H1 (cell line): Measurements from ENCODE around the gene GLRX5. TPM values are rescaled to one million over a fixed set of nuclear protein-coding genes. Genes with fewer than 3 reads are reported as not detected.

Experiments
- CTCF ChIA-PET: fragments of 300-600 bp; sonication (Branson Sonifier 250); formaldehyde crosslinking; loops from one replicate; lab custom pipeline; 2021; ENCODE audit not compliant: partially characterized antibody; lab: Charles Lee
- POLR2A ChIA-PET: fragments of 300-600 bp; sonication (Branson Sonifier 250); formaldehyde crosslinking; loops from one replicate; lab custom pipeline; 2021; ENCODE audit warnings: inconsistent platforms; ENCODE audit not compliant: partially characterized antibody; lab: Charles Lee
- DNase-seq, 2 experiments: peaks; one replicate each; pipeline versions ENCODE4 v3.0.0 to v3.0.0-alpha.2; 2010 to 2022; ENCODE audit warnings: low spot score in 2 of 2, low read depth in 1 of 2, mixed read lengths in 1 of 2
- FAIRE-seq: peaks from 2 replicates; lab custom pipeline; 2011; peaks lifted over from hg19 to GRCh38; lab: Jason Lieb, UNC
- H2AFZ ChIP-seq: 2 replicates; pipeline ENCODE4 v1.8.1; 2012; ENCODE audit warnings: low read length, inconsistent platforms
- H2AK5ac ChIP-seq: 2 replicates; pipeline ENCODE4 v1.6.1; 2013; ENCODE audit warnings: low read depth, low read length
- H2BK120ac ChIP-seq: replicated peaks from 2 replicates; pipeline ENCODE3; 2013; ENCODE audit warnings: low read depth, low read length, inconsistent platforms
- H2BK12ac ChIP-seq: 2 replicates; pipeline ENCODE4 v1.6.1; 2013; ENCODE audit warnings: low read depth, low read length
- H2BK15ac ChIP-seq: 2 replicates; pipeline ENCODE4 v1.6.1; 2013; ENCODE audit warnings: low read length
- H2BK20ac ChIP-seq: 2 replicates; pipeline ENCODE4 v1.6.1; 2013; ENCODE audit warnings: low read length
- H2BK5ac ChIP-seq: 2 replicates; pipeline ENCODE4 v1.6.1; 2013; ENCODE audit warnings: low read depth, low read length
- H3K14ac ChIP-seq: 2 replicates; pipeline ENCODE4 v1.6.1; 2013; ENCODE audit warnings: inconsistent platforms; ENCODE audit not compliant: insufficient read length
- H3K18ac ChIP-seq: 2 replicates; pipeline ENCODE4 v1.6.1; 2013; ENCODE audit warnings: low read length; ENCODE audit errors: extremely low read depth
- H3K23ac ChIP-seq: 2 replicates; pipeline ENCODE4 v1.6.1; 2013; ENCODE audit warnings: inconsistent platforms; ENCODE audit not compliant: insufficient read length
- H3K23me2 ChIP-seq: 2 replicates; pipeline ENCODE4 v1.6.1; 2013; ENCODE audit warnings: low read depth, low read length
- H3K27ac ChIP-seq: 2 replicates; pipeline ENCODE4 v1.6.1; 2011; ENCODE audit warnings: low read depth, low read length, inconsistent platforms
- H3K27me3 ChIP-seq, 4 experiments: replicated peaks in 1 of 4; 1 replicate in 1 of 4; 2 replicates in 3 of 4; pipeline versions ENCODE4 v1.6.1 to v1.8.1; 2011 to 2013; ENCODE audit warnings: low read length in 3 of 4, mild to moderate bottlenecking in 3 of 4, inconsistent platforms in 2 of 4, mixed read lengths in 2 of 4, moderate library complexity in 1 of 4; ENCODE audit not compliant: control insufficient read depth in 3 of 4, insufficient read depth in 3 of 4; ENCODE audit errors: extremely low read depth in 1 of 4
- H3K36me3 ChIP-seq, 4 experiments: 2 replicates each; pipeline versions ENCODE4 v1.6.1 to v1.8.1; 2011 to 2013; ENCODE audit warnings: mild to moderate bottlenecking in 4 of 4, low read length in 3 of 4, moderate library complexity in 2 of 4, control low read depth in 1 of 4, inconsistent platforms in 1 of 4; ENCODE audit not compliant: insufficient read depth in 4 of 4, control insufficient read depth in 2 of 4
- H3K4ac ChIP-seq: replicated peaks from 2 replicates; pipeline ENCODE3; 2013; ENCODE audit warnings: low read length, low read depth, mixed read lengths, inconsistent platforms; ENCODE audit not compliant: insufficient read length
- H3K4me1 ChIP-seq, 4 experiments: replicated peaks in 1 of 4; 1 replicate in 1 of 4; 2 replicates in 3 of 4; pipeline versions ENCODE4 v1.6.1 to v1.8.1; 2011 to 2013; ENCODE audit warnings: low read length in 3 of 4, inconsistent platforms in 2 of 4, mixed read lengths in 1 of 4; ENCODE audit not compliant: insufficient read depth in 4 of 4, control insufficient read depth in 3 of 4
- H3K4me2 ChIP-seq, 2 experiments: 2 replicates each; pipeline versions ENCODE4 v1.6.1 to v1.8.1; 2011 to 2013; ENCODE audit warnings: low read depth in 2 of 2, low read length in 2 of 2, control low read depth in 1 of 2, inconsistent platforms in 1 of 2, mild to moderate bottlenecking in 1 of 2; ENCODE audit not compliant: insufficient read depth in 1 of 2
- H3K4me3 ChIP-seq, 4 experiments: fragments of 200-600, 300-600 bp in 1 of 4; sonication (generic), shearing (Covaris generic), sonication (Bioruptor Twin) in 1 of 4; 2 replicates each; pipeline versions ENCODE4 v1.5.1 to v1.8.1; 2011 to 2016; ENCODE audit warnings: low read length in 4 of 4, low read depth in 3 of 4, control low read depth in 2 of 4, inconsistent platforms in 2 of 4, mild to moderate bottlenecking in 2 of 4, mixed read lengths in 1 of 4, moderate library complexity in 1 of 4; ENCODE audit not compliant: insufficient read depth in 2 of 4; ENCODE audit errors: extremely low read depth in 1 of 4
- H3K56ac ChIP-seq: replicated peaks from 2 replicates; pipeline ENCODE3; 2013; ENCODE audit warnings: low read depth, mild to moderate bottlenecking, mixed read lengths, low read length, inconsistent platforms; ENCODE audit not compliant: insufficient read length
- H3K79me1 ChIP-seq: 2 replicates; pipeline ENCODE4 v1.6.1; 2013; ENCODE audit warnings: low read depth, low read length, control low read depth
- H3K79me2 ChIP-seq, 2 experiments: 2 replicates each; pipeline versions ENCODE4 v1.6.1 to v1.8.1; 2012 to 2013; ENCODE audit warnings: low read length in 2 of 2, mild to moderate bottlenecking in 2 of 2, inconsistent platforms in 1 of 2; ENCODE audit not compliant: insufficient read depth in 2 of 2, control insufficient read depth in 1 of 2
- H3K9ac ChIP-seq, 4 experiments: replicated peaks in 1 of 4; 1 replicate in 1 of 4; 2 replicates in 3 of 4; pipeline versions ENCODE4 v1.6.1 to v1.8.1; 2011 to 2013; ENCODE audit warnings: low read depth in 3 of 4, low read length in 3 of 4, control low read depth in 2 of 4, mild to moderate bottlenecking in 2 of 4, moderate library complexity in 2 of 4, inconsistent platforms in 1 of 4; ENCODE audit errors: extremely low read depth in 1 of 4
- H3K9me3 ChIP-seq, 2 experiments: 2 replicates each; pipeline versions ENCODE4 v1.6.1 to v1.8.1; 2012 to 2013; ENCODE audit warnings: mild to moderate bottlenecking in 2 of 2, moderate library complexity in 2 of 2, control low read depth in 1 of 2, inconsistent platforms in 1 of 2, low read depth in 1 of 2, low read length in 1 of 2, mixed read lengths in 1 of 2; ENCODE audit not compliant: insufficient read depth in 2 of 2
- H4K20me1 ChIP-seq, 2 experiments: replicated peaks in 1 of 2; 2 replicates each; pipeline versions ENCODE3 to v1.8.1; 2011 to 2013; ENCODE audit warnings: inconsistent platforms in 2 of 2, low read length in 2 of 2, mild to moderate bottlenecking in 1 of 2; ENCODE audit not compliant: insufficient read depth in 2 of 2, control insufficient read depth in 1 of 2
- H4K5ac ChIP-seq: 2 replicates; pipeline ENCODE4 v1.6.1; 2013; ENCODE audit warnings: low read length, low read depth, mixed read lengths, inconsistent platforms; ENCODE audit not compliant: insufficient read length
- H4K8ac ChIP-seq: 2 replicates; pipeline ENCODE4 v1.8.0; 2013; ENCODE audit warnings: mild to moderate bottlenecking, moderate library complexity, low read length, inconsistent platforms; ENCODE audit not compliant: insufficient read depth; ENCODE audit errors: extremely low read depth
- H4K91ac ChIP-seq: replicated peaks from 2 replicates; pipeline ENCODE3; 2013; ENCODE audit warnings: low read length, mixed read lengths, inconsistent platforms; ENCODE audit not compliant: insufficient read length
- ASH2L ChIP-seq: fragments of 200-600, 300-600 bp; sonication (generic); IDR thresholded peaks from one replicate; pipeline ENCODE4 v1.7.1; 2017; ENCODE audit warnings: low read length
- CEBPB ChIP-seq: IDR thresholded peaks from 2 replicates; pipeline ENCODE4 v1.6.1; 2012; ENCODE audit warnings: low read depth, low read length
- EP300 ChIP-seq, 2 experiments: IDR thresholded peaks; 1 replicate in 1 of 2; 2 replicates in 1 of 2; pipeline ENCODE4 v1.6.1; 2011 to 2012; ENCODE audit warnings: low read depth in 2 of 2, low read length in 2 of 2, mild to moderate bottlenecking in 2 of 2, borderline replicate concordance in 1 of 2, inconsistent platforms in 1 of 2, moderate library complexity in 1 of 2
- POLR2AphosphoS5 ChIP-seq: IDR thresholded peaks from 2 replicates; pipeline ENCODE4 v1.6.1; 2011; ENCODE audit warnings: low read depth, low read length
- TAF7 ChIP-seq: optimal IDR thresholded peaks from 2 replicates; pipeline ENCODE3; 2011; ENCODE audit warnings: low read depth, mild to moderate bottlenecking, inconsistent platforms, low read length, moderate library complexity, borderline replicate concordance
- TEAD4 ChIP-seq: IDR thresholded peaks from 2 replicates; pipeline ENCODE4 v1.6.1; 2012; ENCODE audit warnings: low read depth, low read length, inconsistent platforms, mixed read lengths
- YY1 ChIP-seq: IDR thresholded peaks from 2 replicates; pipeline ENCODE4 v1.6.1; 2011; ENCODE audit warnings: low read depth, mild to moderate bottlenecking, low read length
- WGBS, 2 experiments: shearing (Covaris generic) in 1 of 2; methylation state at CpG; one replicate each; pipeline versions ENCODE4 v1.1.6 to v1.1.7; 2013 to 2015; ENCODE audit warnings: low lambda C conversion rate in 2 of 2, mixed read lengths in 2 of 2, inconsistent platforms in 1 of 2, low coverage in 1 of 2, missing lambda C conversion rate in 1 of 2; ENCODE audit not compliant: insufficient replicate concordance in 2 of 2, insufficient coverage in 1 of 2, insufficient read length in 1 of 2; ENCODE audit errors: extremely low coverage in 1 of 2, missing lambda C conversion rate in 1 of 2; 5-methylcytosine and 5-hydroxymethylcytosine counted together
- polyA plus RNA-seq, 7 experiments: library from polyadenylated mRNA; depleted of rRNA in 3 of 7; stranded (reverse) in 5 of 7; unstranded in 2 of 7; fragments of >200 nt in 5 of 7; fragments of 200-250 nt in 2 of 7; gene quantifications; 1 replicate in 5 of 7; 2 replicates in 1 of 7; 4 replicates in 1 of 7; pipeline versions ENCODE4 v1.2.1 to v1.2.3, GENCODE V29; 2011 to 2013; ENCODE audit warnings: missing spikeins in 2 of 7, mixed read lengths in 2 of 7
- total RNA-seq: library from RNA; stranded (reverse); fragmentation: NEBNext Ultra II Directional; extraction: Animal tissue kit (Norgen Biotek cat#: 25700); gene quantifications from 2 replicates; pipeline ENCODE4 v1.2.1, GENCODE V29; 2021
- TF ChIP-seq, protein P1 (sequence below): IDR thresholded peaks from 2 replicates; pipeline ENCODE4 v1.6.1; 2012; ENCODE audit warnings: inconsistent platforms
- TF ChIP-seq, protein P2 (sequence below), 3 experiments: IDR thresholded peaks; 1 replicate in 2 of 3; 2 replicates in 1 of 3; pipeline versions ENCODE4 v1.5.1 to v1.6.1; 2011; ENCODE audit warnings: low read length in 3 of 3, mild to moderate bottlenecking in 3 of 3, inconsistent platforms in 2 of 3, low read depth in 1 of 3, moderate library complexity in 1 of 3; ENCODE audit not compliant: insufficient read depth in 1 of 3; ENCODE audit errors: control extremely low read depth in 1 of 3
- TF ChIP-seq, protein P3 (sequence below): IDR thresholded peaks from 2 replicates; pipeline ENCODE4 v1.6.1; 2012; ENCODE audit warnings: inconsistent platforms

Gene GLRX5
- total and polyA plus RNA-seq, 2 of the 8 experiments (the other 6 are each of a cell fraction or from before 2014, with no cell fraction given) = 70.1 to 88.8 TPM

DNA sequence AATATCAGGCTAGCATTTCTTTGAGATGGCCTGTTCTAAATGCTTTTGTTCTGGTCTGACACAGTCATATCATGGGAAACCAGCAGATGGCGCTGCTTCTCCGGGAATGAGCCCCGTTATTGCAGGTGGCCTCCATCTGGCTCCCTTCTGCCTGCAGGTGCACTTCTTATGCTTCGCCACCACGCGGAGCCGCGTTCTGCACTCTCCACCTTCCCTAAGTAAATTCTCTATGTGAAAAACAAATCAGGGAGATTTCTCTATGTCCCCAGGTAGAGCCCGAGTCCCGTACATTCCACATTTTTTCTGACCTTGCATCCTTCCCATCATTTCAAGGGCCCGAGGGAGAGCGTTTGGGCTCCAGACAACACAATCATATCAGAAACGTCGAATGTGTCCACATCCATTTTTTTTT, 26.2 kb downstream of the GLRX5 start:
- WGBS, 2 experiments = 16% methylated on average over 14 of the region's 14 CpGs; no CpG with 5 or more reads in 1 of the 2 experiments
- Histone ChIP-seq H4K5ac (no peak overlapping the region), H2BK15ac (no peak overlapping the region), H2BK5ac (no peak overlapping the region), H3K27ac (no peak overlapping the region), H3K79me2 (no peaks in the 10 kb centered on the region), H3K36me3 (no peaks in the 10 kb centered on the region), H2BK120ac (peak overlapping the region; percentile 67), H3K23me2 (no peaks in the 10 kb centered on the region), H3K4me3 (no peak overlapping the region), H4K8ac (no peak overlapping the region), H3K23ac (no peak overlapping the region), H4K91ac (no peak overlapping the region), H3K79me1 (no peaks in the 10 kb centered on the region), H3K27me3 (no peaks in the 10 kb centered on the region; a peak in 2 of 7 replicates), H3K9ac (no peak overlapping the region), H3K18ac (no peak overlapping the region), H3K56ac (no peak overlapping the region), H4K20me1 (no peaks in the 10 kb centered on the region), H2AK5ac (no peak overlapping the region), H2AFZ (no peak overlapping the region), H3K4me2 (no peak overlapping the region), H2BK12ac (no peak overlapping the region), H3K9me3 (no peaks in the 10 kb centered on the region), H3K4me1 (peaks cover 0 to 5% (median 4%) of the 10 kb centered on the region in 4 experiments; a peak in 6 of 7 replicates), H3K14ac (no peak overlapping the region), H2BK20ac (no peak overlapping the region), H3K4ac (no peak overlapping the region)
- DNase-seq (peak; percentile 83 to 98), FAIRE-seq (peak; percentile 90)
- CTCF ChIA-PET = interaction anchor here (0.6 to 8.1 kb wide), 52 partner anchors 8 to 747 kb away, joined by 3 to 107 read pairs (median 4); partner anchors contain the start of gene TCL1B
- POLR2A ChIA-PET = interaction anchor here (0.8 kb wide), 1 partner anchor 1160 kb away, joined by 3 read pairs; no protein-coding TSS in a partner anchor
- TF ChIP-seq CEBPB = no peak
- TF ChIP-seq, protein P1, sequence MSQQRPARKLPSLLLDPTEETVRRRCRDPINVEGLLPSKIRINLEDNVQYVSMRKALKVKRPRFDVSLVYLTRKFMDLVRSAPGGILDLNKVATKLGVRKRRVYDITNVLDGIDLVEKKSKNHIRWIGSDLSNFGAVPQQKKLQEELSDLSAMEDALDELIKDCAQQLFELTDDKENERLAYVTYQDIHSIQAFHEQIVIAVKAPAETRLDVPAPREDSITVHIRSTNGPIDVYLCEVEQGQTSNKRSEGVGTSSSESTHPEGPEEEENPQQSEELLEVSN = peak; percentile 48; the same call in 1 of the 2 replicates
- peak; percentile 78 for TF ChIP-seq YY1
- peak; percentile 70 for TF ChIP-seq TEAD4
- no peak for TF ChIP-seq POLR2AphosphoS5
- TF ChIP-seq, protein P2, sequence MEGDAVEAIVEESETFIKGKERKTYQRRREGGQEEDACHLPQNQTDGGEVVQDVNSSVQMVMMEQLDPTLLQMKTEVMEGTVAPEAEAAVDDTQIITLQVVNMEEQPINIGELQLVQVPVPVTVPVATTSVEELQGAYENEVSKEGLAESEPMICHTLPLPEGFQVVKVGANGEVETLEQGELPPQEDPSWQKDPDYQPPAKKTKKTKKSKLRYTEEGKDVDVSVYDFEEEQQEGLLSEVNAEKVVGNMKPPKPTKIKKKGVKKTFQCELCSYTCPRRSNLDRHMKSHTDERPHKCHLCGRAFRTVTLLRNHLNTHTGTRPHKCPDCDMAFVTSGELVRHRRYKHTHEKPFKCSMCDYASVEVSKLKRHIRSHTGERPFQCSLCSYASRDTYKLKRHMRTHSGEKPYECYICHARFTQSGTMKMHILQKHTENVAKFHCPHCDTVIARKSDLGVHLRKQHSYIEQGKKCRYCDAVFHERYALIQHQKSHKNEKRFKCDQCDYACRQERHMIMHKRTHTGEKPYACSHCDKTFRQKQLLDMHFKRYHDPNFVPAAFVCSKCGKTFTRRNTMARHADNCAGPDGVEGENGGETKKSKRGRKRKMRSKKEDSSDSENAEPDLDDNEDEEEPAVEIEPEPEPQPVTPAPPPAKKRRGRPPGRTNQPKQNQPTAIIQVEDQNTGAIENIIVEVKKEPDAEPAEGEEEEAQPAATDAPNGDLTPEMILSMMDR (IDR thresholded peaks at IDR 0.05; ENCODE audit: control extremely low read depth in 1 of 3, insufficient read depth in 1 of 3, low read depth in 1 of 3, low read length in 3 of 3) = peak; percentile 99 to 100 (median 99)
- no peak for TF ChIP-seq ASH2L
- peak in 1 of 2 experiments; percentile 31; a peak in 1 of 3 replicates for TF ChIP-seq EP300 (IDR thresholded peaks at IDR 0.05; ENCODE audit: borderline replicate concordance in 1 of 2, low read depth in 2 of 2, low read length in 2 of 2)
- peak; percentile 19 for TF ChIP-seq TAF7
- TF ChIP-seq, protein P3, sequence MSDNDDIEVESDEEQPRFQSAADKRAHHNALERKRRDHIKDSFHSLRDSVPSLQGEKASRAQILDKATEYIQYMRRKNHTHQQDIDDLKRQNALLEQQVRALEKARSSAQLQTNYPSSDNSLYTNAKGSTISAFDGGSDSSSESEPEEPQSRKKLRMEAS = peak; percentile 80
